ENCODE results near the gene TMEM86B. TPM values are rescaled to one million over a fixed set of nuclear protein-coding genes. Genes with fewer than 3 reads are reported as not detected.
"Not testable (repeated sequence)": the region's sequence is repeated elsewhere in the genome, so short reads cannot be mapped to it uniquely, and the experiment has no call there.

TMEM86B gene
- total RNA-seq, 2 experiments from 2014 or later = 11.7 to 11.8 TPM

DNA sequence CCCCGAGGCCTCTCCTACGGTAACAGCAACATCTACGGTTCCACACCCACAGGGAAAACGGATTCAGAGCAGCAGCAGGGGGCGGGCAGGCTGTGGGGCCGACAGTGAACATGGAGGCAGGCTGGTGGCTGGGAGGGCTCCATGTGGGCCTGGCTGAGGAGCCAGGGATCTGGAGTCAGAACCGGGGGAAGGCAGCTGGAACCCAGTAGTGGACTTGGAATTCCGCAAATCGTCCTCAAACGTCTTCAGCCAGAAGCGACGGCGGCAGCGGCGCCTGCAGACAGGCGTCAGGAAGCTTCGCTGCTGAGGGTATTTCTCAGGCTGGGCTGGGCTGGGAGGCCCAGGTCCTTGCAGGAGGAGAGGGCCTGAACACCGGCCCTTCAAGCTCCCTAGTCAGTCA lies 1.8 kb downstream of the TMEM86B start:
- ATAC-seq (ENCODE audit: poor library complexity) (no peak), DNase-seq (no peak)
- no peaks in the 10 kb centered on the region for H3K27me3 Mint-ChIP-seq
- Histone ChIP-seq H3K4me3 (ENCODE audit: low read length) (no peak overlapping the region), H3K4me1 (ENCODE audit: insufficient read depth, low read length) (no peaks in the 10 kb centered on the region), H3K36me3 (ENCODE audit: insufficient read depth, low read length) (peaks cover 46% of the 10 kb centered on the region), H3K27me3 (ENCODE audit: control insufficient read depth in 1 of 2, insufficient read depth in 2 of 2, low read length in 2 of 2) (no peaks in the 10 kb centered on the region), H3K27ac (ENCODE audit: low read depth in 1 of 2, low read length in 2 of 2) (no peak overlapping the region), H3K9me3 (ENCODE audit: control insufficient read depth in 1 of 2, insufficient read depth in 1 of 2, low read length in 2 of 2) (peaks cover 0 to 4% of the 10 kb centered on the region in 2 experiments)
- ChIA-PET POLR2A (no interaction called here), CTCF (no interaction called here)
- no peak overlapping the region for H3K27ac Mint-ChIP-seq
- no peaks in the 10 kb centered on the region for H3K9me3 Mint-ChIP-seq
- H3K36me3 Mint-ChIP-seq (ENCODE audit: low read depth) = peaks cover 60% of the 10 kb centered on the region
- peaks cover 6% of the 10 kb centered on the region for H3K4me1 Mint-ChIP-seq (ENCODE audit: low read depth)
- H3K4me3 Mint-ChIP-seq = no peak overlapping the region
- TF ChIP-seq, protein P1, sequence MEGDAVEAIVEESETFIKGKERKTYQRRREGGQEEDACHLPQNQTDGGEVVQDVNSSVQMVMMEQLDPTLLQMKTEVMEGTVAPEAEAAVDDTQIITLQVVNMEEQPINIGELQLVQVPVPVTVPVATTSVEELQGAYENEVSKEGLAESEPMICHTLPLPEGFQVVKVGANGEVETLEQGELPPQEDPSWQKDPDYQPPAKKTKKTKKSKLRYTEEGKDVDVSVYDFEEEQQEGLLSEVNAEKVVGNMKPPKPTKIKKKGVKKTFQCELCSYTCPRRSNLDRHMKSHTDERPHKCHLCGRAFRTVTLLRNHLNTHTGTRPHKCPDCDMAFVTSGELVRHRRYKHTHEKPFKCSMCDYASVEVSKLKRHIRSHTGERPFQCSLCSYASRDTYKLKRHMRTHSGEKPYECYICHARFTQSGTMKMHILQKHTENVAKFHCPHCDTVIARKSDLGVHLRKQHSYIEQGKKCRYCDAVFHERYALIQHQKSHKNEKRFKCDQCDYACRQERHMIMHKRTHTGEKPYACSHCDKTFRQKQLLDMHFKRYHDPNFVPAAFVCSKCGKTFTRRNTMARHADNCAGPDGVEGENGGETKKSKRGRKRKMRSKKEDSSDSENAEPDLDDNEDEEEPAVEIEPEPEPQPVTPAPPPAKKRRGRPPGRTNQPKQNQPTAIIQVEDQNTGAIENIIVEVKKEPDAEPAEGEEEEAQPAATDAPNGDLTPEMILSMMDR (IDR thresholded peaks at IDR 0.05) = no peak
- intact Hi-C loops (cut with DNase I, micrococcal nuclease) = no loop called here

DNA sequence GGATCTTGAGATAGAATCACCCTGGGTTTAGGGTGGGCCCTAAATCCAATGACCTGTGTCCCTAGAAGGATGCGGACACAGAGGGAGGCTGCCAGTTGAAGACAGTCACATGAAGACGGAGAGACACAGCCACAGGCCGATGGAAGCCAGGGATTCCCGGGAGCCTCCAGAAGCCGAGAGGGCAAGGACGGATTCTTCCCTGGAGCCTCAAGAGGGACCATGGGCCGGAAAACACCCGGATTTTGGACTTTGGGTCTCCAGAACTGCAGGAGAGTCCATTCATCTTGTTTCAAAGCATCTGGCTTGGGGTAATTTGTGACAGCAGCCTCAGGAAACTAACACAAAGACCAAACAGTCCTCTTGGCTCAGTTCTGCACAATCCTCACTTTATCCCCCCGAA lies 2.3 kb downstream of the TMEM86B start:
- ChIA-PET POLR2A (no interaction called here), CTCF (no interaction called here)
- DNase-seq (no peak), ATAC-seq (ENCODE audit: poor library complexity) (no peak)
- no peak overlapping the region for H3K4me3 ChIP-seq (ENCODE audit: low read length)
- Mint-ChIP-seq H3K27me3 (no peaks in the 10 kb centered on the region), H3K4me1 (ENCODE audit: low read depth) (peaks cover 6% of the 10 kb centered on the region), H3K27ac (no peak overlapping the region), H3K4me3 (no peak overlapping the region), H3K36me3 (ENCODE audit: low read depth) (peaks cover 60% of the 10 kb centered on the region), H3K9me3 (no peaks in the 10 kb centered on the region)
- intact Hi-C loops (cut with DNase I, micrococcal nuclease) = no loop called here
- H3K36me3 ChIP-seq (ENCODE audit: insufficient read depth, low read length) = peaks cover 41% of the 10 kb centered on the region
- no peaks in the 10 kb centered on the region for H3K4me1 ChIP-seq (ENCODE audit: insufficient read depth, low read length)
- no peak overlapping the region for H3K27ac ChIP-seq (ENCODE audit: low read depth in 1 of 2, low read length in 2 of 2)
- TF ChIP-seq, protein P1 (IDR thresholded peaks at IDR 0.05) = no peak
- H3K9me3 ChIP-seq (ENCODE audit: control insufficient read depth in 1 of 2, insufficient read depth in 1 of 2, low read length in 2 of 2) = peaks cover 0 to 4% of the 10 kb centered on the region in 2 experiments
- no peaks in the 10 kb centered on the region for H3K27me3 ChIP-seq (ENCODE audit: control insufficient read depth in 1 of 2, insufficient read depth in 2 of 2, low read length in 2 of 2)

DNA sequence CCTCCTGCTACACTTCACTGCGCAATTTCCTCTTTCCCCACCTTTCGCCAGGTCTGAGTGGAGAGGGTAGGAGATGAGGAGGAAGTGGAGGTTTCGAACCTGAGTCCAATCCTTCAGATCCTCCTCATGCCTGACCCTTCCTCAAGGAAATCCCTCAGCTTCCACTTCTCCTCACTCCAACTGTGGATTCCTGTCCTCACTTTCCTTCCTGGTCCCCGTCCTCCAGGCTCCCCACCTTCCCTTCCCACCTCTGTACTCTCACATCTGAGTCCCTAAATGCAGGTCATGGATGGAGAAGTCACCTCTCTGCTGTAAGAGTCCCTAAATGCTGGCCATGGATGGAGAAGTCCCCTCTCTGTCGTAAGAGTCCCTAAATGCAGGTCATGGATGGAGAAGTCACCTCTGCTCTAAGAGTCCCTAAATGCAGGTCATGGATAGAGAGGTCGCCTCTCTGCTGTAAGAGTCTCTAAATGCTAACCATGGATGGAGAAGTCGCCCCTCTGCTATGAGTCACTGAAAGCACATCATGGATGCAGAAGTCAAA lies 3.1 kb downstream of the TMEM86B start:
- no peak overlapping the region for H3K4me3 Mint-ChIP-seq

DNA sequence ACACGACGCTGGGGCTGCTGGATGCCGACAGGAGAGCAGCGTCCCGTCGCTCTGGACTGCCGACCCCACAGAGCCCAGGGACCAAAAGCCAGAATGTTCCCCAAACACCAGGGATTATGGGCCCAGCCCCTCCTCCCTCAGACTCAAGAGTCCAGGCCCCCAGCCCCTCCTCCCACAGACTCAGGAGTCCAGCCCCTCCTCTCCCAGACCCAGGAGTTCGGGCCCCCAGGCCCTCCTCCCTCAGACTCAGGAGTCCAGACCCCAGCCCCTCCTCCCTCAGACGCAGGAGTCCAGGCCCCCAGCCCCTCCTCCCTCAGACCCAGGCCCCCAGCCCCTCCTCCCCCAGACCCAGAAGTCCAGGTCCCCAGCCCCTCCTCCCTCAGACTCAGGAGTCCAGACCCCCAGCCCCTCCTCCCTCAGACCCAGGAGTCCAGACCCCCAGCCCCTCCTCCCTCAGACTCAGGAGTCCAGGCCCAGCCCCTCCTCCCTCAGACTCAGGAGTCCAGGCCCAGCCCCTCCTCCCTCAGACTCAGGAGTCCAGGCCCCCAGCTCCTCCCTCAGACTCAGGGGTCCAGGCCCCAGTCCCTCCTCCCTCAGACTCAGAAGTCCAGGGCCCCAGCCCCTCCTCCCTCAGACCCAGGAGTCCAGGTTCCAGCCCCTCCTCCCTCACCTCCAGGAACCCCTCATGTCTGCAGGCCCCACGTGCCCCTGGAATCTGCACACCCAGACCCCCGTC lies 3.7 kb downstream of the TMEM86B start:
- DNase-seq; H3K27me3 ChIP-seq (ENCODE audit: control insufficient read depth in 1 of 2, insufficient read depth in 2 of 2, low read length in 2 of 2); H3K4me3 Mint-ChIP-seq; H3K27me3 Mint-ChIP-seq; H3K4me1 ChIP-seq (ENCODE audit: insufficient read depth, low read length); intact Hi-C loops (cut with DNase I, micrococcal nuclease); POLR2A ChIA-PET; CTCF ChIA-PET; H3K4me1 Mint-ChIP-seq (ENCODE audit: low read depth); H3K27ac ChIP-seq (ENCODE audit: low read depth in 1 of 2, low read length in 2 of 2); H3K4me3 ChIP-seq (ENCODE audit: low read length); H3K9me3 Mint-ChIP-seq; ATAC-seq (ENCODE audit: poor library complexity): not testable (repeated sequence)
- H3K36me3 Mint-ChIP-seq (ENCODE audit: low read depth) = peaks cover 58% of the 10 kb centered on the region
- H3K36me3 ChIP-seq (ENCODE audit: insufficient read depth, low read length) = peaks cover 28% of the 10 kb centered on the region
- peak overlapping the region; percentile 28 for H3K27ac Mint-ChIP-seq
- H3K9me3 ChIP-seq (ENCODE audit: control insufficient read depth in 1 of 2, insufficient read depth in 1 of 2, low read length in 2 of 2) = peaks cover 0 to 10% of the 10 kb centered on the region in 2 experiments

More for the DNA sequence above, 3.1 kb downstream of the TMEM86B start:
- H3K4me3 ChIP-seq (ENCODE audit: low read length) = no peak overlapping the region
- H3K9me3 Mint-ChIP-seq = no peaks in the 10 kb centered on the region
- peaks cover 35% of the 10 kb centered on the region for H3K36me3 ChIP-seq (ENCODE audit: insufficient read depth, low read length)
- H3K4me1 Mint-ChIP-seq (ENCODE audit: low read depth) = peaks cover 6% of the 10 kb centered on the region
- POLR2A ChIA-PET = no interaction called here
- TF ChIP-seq, protein P1 (IDR thresholded peaks at IDR 0.05) = no peak
- no peaks in the 10 kb centered on the region for H3K27me3 ChIP-seq (ENCODE audit: control insufficient read depth in 1 of 2, insufficient read depth in 2 of 2, low read length in 2 of 2)
- no peak for ATAC-seq (ENCODE audit: poor library complexity)
- CTCF ChIA-PET = no interaction called here
- intact Hi-C loops (cut with DNase I, micrococcal nuclease) = no loop called here
- H3K27ac Mint-ChIP-seq = peak overlapping the region; percentile 28
- H3K4me1 ChIP-seq (ENCODE audit: insufficient read depth, low read length) = no peaks in the 10 kb centered on the region
- DNase-seq = no peak
- H3K27ac ChIP-seq (ENCODE audit: low read depth in 1 of 2, low read length in 2 of 2) = no peak overlapping the region
- H3K27me3 Mint-ChIP-seq = no peaks in the 10 kb centered on the region
- H3K36me3 Mint-ChIP-seq (ENCODE audit: low read depth) = peaks cover 60% of the 10 kb centered on the region
- peaks cover 0 to 6% of the 10 kb centered on the region in 2 experiments for H3K9me3 ChIP-seq (ENCODE audit: control insufficient read depth in 1 of 2, insufficient read depth in 1 of 2, low read length in 2 of 2)
